ENCODE measurements around the gene SPATA31E1. TPM values are rescaled to one million over a fixed set of nuclear protein-coding genes. Genes with fewer than 3 reads are reported as not detected.
"Not testable (repeated sequence)": the region's sequence is repeated elsewhere in the genome, so short reads cannot be mapped to it uniquely, and the experiment has no call there.

Gene SPATA31E1
- polyA plus RNA-seq, 10 donors = 0.04 to 0.05 TPM; not detected in 8

DNA sequence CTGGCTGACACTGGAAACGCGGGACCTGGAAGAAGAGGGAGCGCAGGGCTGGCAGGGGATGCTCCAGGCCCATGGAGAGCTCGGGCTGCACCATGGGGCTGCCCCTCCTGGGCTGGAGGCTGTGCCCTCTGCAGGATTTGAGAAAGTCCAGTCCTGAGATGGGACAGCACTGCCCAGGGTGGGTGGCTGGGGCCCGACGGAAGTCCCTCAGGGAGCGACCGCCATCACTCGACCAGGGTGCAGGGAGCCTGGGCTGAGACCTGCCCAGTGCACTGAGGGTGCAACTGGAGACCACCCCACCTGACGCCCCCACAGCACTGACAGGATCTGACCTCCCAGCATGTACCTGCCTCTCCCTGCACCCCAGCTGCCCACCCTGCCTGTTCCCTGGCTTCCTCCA is 42.2 kb downstream of the SPATA31E1 start:
- not testable (repeated sequence) for DNase-seq

DNA sequence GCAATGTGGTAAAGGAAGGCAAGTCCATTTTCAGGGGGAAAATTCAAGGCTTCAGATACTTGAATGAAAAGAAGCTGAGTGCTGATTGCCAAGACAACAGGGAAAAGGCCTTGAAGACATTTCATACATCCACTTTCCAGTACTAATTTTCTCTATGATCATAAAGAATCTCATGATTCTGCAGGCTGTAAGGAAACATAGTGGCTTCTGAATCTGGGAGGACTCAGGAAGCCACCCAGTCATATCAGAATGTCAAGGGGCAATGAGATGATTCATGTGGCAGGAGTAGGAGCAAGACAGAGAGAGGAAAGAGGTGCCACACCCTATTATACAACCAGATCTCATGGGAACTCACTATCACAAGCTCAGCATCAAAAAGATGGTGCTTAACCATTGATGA is 46.5 kb downstream of the SPATA31E1 start:
- DNase-seq = not testable (repeated sequence)

DNA sequence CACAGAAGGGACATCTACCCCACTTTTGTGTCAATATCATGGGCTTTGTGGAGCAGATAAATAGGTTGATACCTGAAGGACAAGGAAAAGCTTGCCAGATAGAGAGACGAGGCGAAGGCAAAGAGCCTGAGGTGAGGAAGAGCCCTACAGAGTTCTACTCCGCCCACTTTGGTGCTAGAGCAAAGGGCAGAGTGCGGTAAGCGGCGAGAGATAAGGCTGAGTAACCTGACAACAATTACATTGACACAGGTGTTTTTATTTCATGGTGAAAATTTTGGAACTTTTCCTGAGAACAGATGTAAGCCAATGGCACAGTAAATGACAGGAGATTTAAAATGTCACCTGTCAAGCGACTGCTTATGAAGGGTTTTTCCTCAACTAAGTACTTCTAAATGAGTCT is 51.8 kb downstream of the SPATA31E1 start:
- DNase-seq = not testable (repeated sequence)

DNA sequence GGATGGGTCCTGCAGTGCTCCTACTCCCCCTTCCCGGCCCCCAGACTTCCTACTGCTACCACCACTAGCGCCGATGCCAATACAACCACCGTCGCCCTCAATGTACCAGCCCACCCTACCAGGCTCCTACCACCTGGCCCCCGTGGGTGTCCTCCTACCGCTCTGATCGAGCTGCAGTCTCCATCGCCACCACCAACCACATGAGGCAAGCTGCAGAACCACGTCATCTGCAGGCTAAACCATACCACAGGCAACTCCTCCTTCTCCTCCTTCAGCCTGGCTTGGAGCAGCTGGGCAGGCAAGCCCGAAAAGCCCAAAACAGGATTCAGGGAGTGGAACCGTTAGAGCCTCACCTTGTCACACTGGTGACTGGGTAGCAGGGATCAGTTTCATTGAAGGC is 54.7 kb downstream of the SPATA31E1 start:
- not testable (repeated sequence) for DNase-seq

DNA sequence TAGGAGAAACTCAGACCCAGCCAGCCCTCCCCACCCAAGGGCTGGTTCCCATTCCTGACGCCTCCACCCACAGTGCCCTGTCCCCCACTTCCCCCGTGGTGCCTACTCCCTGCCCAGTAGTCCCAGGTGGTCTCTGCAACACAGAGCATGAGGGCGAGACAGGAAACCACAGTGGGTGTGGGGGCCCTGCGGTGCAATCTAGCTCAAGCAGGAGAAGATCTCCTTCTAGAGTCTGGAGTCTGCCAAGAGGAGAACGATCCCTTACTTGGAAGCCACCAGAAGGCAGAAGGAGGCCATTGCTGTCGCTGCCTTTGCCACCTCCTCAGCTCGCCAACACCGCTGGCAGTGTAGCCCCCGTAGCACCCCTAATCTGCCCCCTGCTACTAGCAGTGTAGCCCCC is 55.2 kb downstream of the SPATA31E1 start:
- not testable (repeated sequence) for DNase-seq

DNA sequence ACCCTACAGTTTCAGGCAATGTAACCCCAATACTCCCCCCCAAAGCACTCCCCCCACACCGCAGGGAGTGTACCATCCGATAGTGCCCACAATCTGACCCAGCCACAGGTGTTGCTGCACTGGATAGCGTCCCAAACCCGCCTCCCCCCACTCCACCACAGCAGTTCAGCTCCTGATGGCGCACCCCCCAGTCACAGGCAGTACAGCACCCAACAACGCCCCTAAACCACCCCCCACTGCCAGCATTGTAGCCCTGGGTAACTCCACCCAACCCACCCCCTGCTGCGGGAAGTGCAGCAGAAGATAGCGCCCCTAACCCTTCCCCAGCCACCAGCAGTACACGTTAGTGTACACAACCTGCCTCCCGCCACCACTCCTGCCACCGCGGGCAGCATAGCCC is 55.7 kb downstream of the SPATA31E1 start:
- DNase-seq = not testable (repeated sequence)

Other genes starting within 250 kb of the SPATA31E1 start
- 10 to 100 TPM; 40.7 to 61.5 (median 49.9) TPM for gene CTSL, start 156.8 kb upstream of the SPATA31E1 start, polyA plus RNA-seq (ENCODE audit: insufficient read length in 10 of 10)
- under 1 TPM in 9 of 10 donors, not detected in 1; 0.05 to 0.36 (median 0.16) TPM for gene SPATA31C1, start 35.1 kb downstream of the SPATA31E1 start, polyA plus RNA-seq (ENCODE audit: insufficient read length in 10 of 10)
- gene CDK20, start 91.7 kb downstream of the SPATA31E1 start, polyA plus RNA-seq (ENCODE audit: insufficient read length in 10 of 10) = 1 to 10 TPM; 4.2 to 7.8 (median 5.4) TPM

Measured in muscle of back (tissue), 11 donors.